ENCODE measurements around the gene NRAP. TPM values are rescaled to one million over a fixed set of nuclear protein-coding genes. Genes with fewer than 3 reads are reported as not detected.

The NRAP gene
- total and polyA plus RNA-seq, 2 of the 8 experiments (the other 6 are each of a cell fraction or from before 2014, with no cell fraction given), result not detected

GRCh38 chr10:113692271-113692670, 28.4 kb upstream of the NRAP start (continued):
- no peak for TF ChIP-seq RBBP5 (IDR thresholded peaks at IDR 0.05; ENCODE audit: borderline replicate concordance, low read depth, low read length)
- TF ChIP-seq NRF1 (IDR thresholded peaks at IDR 0.05; ENCODE audit: low read depth, low read length), result no peak
